Glutamatergic neuron (in vitro differentiated cells): Measurements from ENCODE around the gene SMAD7. TPM values are rescaled to one million over a fixed set of nuclear protein-coding genes. Genes with fewer than 3 reads are reported as not detected.
A peak's percentile ranks its signal among the peaks of the same experiment; 100 is the strongest.

Experiments used
- DNase-seq: peaks from one replicate; pipeline ENCODE4 v3.0.0; 2022
- H3K27ac Mint-ChIP-seq: one replicate; pipeline ENCODE4 v1.8.0; 2020; ENCODE audit warnings: mild to moderate bottlenecking, mixed read lengths, inconsistent platforms; ENCODE audit not compliant: unreplicated experiment
- H3K27me3 Mint-ChIP-seq: one replicate; pipeline ENCODE4 v1.8.0; 2020; ENCODE audit warnings: mild to moderate bottlenecking, moderate library complexity, mixed read lengths, inconsistent platforms; ENCODE audit not compliant: unreplicated experiment
- H3K36me3 Mint-ChIP-seq: one replicate; pipeline ENCODE4 v1.8.0; 2020; ENCODE audit warnings: mild to moderate bottlenecking, mixed read lengths, inconsistent platforms; ENCODE audit not compliant: unreplicated experiment
- H3K4me1 Mint-ChIP-seq: one replicate; pipeline ENCODE4 v1.8.0; 2020; ENCODE audit warnings: mild to moderate bottlenecking, low read depth, mixed read lengths, inconsistent platforms; ENCODE audit not compliant: unreplicated experiment
- H3K4me3 Mint-ChIP-seq: one replicate; pipeline ENCODE4 v1.8.0; 2020; ENCODE audit warnings: mild to moderate bottlenecking, mixed read lengths, inconsistent platforms; ENCODE audit not compliant: unreplicated experiment
- H3K9me3 Mint-ChIP-seq: one replicate; pipeline ENCODE4 v1.8.0; 2020; ENCODE audit warnings: mild to moderate bottlenecking, moderate library complexity, mixed read lengths, inconsistent platforms; ENCODE audit not compliant: unreplicated experiment
- total RNA-seq: library from RNA; stranded (reverse); fragmentation: NEBNext Ultra II Directional; extraction: Animal tissue kit (Norgen Biotek cat#: 25700); gene quantifications from one replicate; pipeline ENCODE4 v1.2.1, GENCODE V29; 2021; ENCODE audit not compliant: unreplicated experiment
- TF ChIP-seq, protein P1 (sequence below): fragments of 200-600 bp; sonication (generic); IDR thresholded peaks from one replicate; pipeline ENCODE4 v1.5.0; 2021; ENCODE audit not compliant: partially characterized antibody, unreplicated experiment

Gene SMAD7
- total RNA-seq, 1 donor from 2014 or later, result 10.8 TPM

DNA sequence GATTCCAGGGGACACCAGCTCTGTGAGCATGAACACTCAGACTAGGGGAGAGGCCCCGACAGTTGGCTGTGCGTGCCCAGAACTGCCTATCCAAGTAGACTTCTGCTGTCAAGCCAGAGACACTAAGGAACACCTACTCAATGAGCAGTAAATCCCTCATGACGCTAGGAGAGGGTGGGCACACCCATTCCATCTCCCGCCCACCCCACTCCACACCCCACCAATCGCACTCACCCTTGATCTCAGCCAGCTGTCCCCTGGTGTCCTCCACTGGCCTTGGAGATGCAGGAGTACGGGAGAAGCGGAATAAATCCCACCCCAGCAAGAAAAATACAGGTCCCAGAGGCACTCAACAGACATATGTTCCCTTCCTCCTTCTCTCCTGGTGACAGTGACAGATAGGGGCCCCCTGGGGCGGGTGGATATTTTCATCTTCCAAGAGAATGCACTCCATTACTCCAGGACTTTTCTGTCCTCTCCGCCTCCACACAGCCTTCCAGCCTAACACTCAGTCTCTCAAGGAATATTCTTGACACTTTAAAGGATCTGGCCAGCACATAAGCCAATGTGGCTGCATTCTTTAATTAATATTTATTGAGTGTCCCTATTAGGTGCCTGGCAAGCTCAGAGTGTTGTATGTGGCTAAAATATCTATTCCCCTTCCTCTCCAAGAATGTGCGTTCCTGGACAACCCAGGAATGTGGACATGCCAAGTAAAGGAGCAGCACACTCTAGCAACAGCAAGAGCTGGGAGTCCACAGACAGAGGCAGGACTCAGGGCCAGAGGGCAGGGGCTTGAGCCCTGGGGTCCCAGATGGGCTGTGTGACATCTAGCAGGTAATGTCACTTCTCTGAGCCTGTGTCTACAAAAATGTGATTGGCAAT is 13.1 kb upstream of the SMAD7 start:
- Mint-ChIP-seq H3K9me3 (no peaks in the 10 kb centered on the region), H3K36me3 (no peaks in the 10 kb centered on the region), H3K4me1 (peaks cover 22% of the 10 kb centered on the region), H3K4me3 (peak overlapping the region; percentile 19), H3K27ac (peak overlapping the region; percentile 28), H3K27me3 (peaks cover 4% of the 10 kb centered on the region)
- DNase-seq, result no peak
- TF ChIP-seq, protein P1, sequence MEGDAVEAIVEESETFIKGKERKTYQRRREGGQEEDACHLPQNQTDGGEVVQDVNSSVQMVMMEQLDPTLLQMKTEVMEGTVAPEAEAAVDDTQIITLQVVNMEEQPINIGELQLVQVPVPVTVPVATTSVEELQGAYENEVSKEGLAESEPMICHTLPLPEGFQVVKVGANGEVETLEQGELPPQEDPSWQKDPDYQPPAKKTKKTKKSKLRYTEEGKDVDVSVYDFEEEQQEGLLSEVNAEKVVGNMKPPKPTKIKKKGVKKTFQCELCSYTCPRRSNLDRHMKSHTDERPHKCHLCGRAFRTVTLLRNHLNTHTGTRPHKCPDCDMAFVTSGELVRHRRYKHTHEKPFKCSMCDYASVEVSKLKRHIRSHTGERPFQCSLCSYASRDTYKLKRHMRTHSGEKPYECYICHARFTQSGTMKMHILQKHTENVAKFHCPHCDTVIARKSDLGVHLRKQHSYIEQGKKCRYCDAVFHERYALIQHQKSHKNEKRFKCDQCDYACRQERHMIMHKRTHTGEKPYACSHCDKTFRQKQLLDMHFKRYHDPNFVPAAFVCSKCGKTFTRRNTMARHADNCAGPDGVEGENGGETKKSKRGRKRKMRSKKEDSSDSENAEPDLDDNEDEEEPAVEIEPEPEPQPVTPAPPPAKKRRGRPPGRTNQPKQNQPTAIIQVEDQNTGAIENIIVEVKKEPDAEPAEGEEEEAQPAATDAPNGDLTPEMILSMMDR, result no peak

DNA sequence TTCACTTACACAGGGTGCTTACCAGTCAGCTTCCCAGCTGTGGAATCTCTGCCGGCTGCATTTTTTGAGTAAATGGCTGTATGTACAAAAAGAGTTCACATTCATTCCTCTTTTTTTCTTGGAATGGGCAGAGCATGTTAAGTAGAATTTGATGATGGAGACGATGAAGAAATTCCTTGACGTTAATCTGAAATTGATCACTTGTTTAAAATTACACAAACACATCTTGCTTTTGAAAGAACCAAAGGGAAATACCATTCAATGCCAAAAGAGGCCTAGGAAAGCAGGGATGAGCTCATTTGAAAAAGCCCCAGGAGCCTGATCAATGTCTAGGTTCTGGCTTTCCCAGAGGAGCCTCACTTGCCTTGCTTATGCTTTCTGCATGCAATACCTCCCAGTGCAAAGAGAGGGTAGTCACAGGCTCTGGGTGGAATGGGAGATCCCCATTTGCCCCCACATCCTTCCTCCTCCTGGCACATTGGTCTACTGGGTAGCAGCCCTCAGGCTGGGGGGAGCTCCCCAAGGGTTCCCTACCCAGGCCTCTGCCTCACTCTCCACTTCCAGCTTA is 12.3 kb upstream of the SMAD7 start:
- no peaks in the 10 kb centered on the region for H3K9me3 Mint-ChIP-seq
- H3K27me3 Mint-ChIP-seq, result peaks cover 4% of the 10 kb centered on the region
- no peaks in the 10 kb centered on the region for H3K36me3 Mint-ChIP-seq
- H3K4me3 Mint-ChIP-seq, result peak overlapping the region; percentile 50
- H3K27ac Mint-ChIP-seq, result no peak overlapping the region
- DNase-seq, result no peak
- TF ChIP-seq, protein P1, result no peak
- peaks cover 22% of the 10 kb centered on the region for H3K4me1 Mint-ChIP-seq

DNA sequence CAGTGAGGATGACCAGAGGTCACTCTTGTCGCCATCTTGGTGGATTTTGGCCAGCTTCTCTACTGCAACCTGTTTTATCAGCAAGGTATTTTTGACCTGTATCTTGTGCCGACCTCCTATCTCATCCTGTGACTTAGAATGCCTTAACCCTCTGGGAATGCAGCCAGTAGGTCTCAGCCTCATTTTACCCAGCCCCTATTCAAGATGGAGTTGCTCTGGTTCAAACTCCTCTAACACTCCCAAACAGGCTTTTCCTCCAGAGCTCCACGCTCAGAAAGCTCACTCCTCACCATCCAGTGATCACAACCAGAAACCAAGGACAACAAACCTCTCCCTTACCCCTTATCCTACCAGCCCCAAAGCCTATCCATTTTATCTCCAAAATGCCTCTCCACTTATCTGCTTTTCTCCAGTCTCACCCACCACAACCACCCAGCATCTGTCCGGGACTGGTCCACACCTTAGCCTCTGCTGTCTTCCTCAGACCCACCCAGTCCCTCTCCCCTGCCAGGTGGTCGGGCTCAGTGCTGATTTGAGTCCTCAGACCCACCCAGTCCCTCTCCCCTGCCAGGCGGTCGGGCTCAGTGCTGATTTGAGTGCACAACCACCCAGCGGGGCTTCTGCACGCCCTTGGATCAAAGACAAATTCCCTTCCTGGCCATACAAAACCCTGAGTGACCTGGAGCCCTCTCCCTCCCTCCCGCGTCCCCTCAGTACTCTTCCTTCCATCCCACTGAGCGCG is 11.7 kb upstream of the SMAD7 start:
- Mint-ChIP-seq H3K4me3 (peak overlapping the region; percentile 50), H3K4me1 (peaks cover 22% of the 10 kb centered on the region), H3K36me3 (no peaks in the 10 kb centered on the region), H3K9me3 (no peaks in the 10 kb centered on the region), H3K27ac (peak overlapping the region; percentile 39), H3K27me3 (peaks cover 4% of the 10 kb centered on the region)
- DNase-seq, result no peak
- TF ChIP-seq, protein P1, result no peak

DNA sequence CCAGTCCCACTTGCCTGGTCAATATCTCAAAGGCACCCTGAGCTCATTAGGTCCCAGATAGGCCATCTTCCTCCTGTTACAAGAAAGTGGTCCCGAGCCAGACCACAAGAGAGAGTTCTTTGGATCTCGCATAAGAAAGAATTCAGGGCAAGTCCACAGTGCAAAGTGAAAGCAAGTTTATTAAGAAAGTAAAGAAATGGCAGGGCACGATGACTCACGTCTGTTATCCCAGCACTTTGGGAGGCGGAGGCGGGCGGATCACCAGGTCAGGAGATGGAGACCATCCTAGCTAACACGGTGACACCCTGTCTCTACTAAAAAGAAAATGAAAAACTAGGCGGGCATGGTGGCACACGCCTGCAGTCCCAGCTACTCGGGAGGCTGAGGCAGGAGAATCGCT is 10.8 kb upstream of the SMAD7 start:
- H3K27me3 Mint-ChIP-seq, result peaks cover 4% of the 10 kb centered on the region
- H3K27ac Mint-ChIP-seq, result no peak overlapping the region

More for the DNA sequence above, 10.8 kb upstream of the SMAD7 start:
- H3K9me3 Mint-ChIP-seq, result no peaks in the 10 kb centered on the region
- DNase-seq, result no peak
- H3K36me3 Mint-ChIP-seq, result no peaks in the 10 kb centered on the region
- TF ChIP-seq, protein P1, result no peak
- peaks cover 22% of the 10 kb centered on the region for H3K4me1 Mint-ChIP-seq
- H3K4me3 Mint-ChIP-seq, result no peak overlapping the region
